GM21786 (cell line): ENCODE measurements around the gene RAB6B.

Experiments
- ATAC-seq: cut with Tn5 transposase; IDR thresholded peaks from one replicate; pipeline ENCODE4 v1.9.1; 2021; ENCODE audit not compliant: unreplicated experiment

The RAB6B gene

DNA sequence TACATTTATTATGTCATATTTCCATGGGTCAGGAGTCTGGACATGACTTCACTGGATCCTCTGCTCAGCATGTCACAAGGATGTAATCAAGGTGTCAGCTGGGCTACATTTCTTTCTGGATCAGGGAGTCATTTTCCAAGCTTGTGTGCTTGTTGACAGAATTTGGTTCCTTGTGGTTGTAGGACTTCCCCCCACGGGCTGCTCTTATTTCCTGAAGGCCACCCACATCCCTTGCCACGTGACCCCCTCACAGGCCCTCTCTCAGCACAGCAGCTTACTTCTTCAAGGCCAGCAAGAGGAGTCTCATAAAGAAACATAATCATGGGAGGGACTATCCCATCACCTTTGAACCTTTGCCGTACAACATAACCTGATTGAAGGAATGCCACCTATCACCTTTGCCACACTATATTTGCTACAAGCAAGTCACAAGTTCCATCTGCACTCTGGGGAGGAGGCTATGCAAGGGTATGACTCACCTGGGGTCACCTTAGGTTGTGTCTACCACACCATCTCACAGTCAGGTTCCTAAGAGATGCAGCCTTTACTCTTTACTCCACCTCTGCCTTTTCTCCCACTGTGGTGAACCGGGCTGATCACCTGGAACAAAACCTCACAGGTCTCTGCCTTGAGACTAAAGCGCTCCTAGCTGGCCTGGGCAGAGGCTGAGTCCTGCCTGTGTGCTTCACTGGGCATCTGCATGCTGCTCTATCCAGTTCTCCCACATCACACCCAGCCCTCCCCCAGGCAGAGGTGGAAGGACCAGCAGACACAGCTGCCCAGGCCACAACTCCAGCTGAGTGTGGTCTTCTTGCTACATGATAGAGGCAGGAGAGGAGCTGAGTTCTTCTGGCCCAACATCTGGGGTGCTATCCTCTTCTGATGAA, 13.5 kb downstream of the RAB6B start:
- ATAC-seq: no peak

DNA sequence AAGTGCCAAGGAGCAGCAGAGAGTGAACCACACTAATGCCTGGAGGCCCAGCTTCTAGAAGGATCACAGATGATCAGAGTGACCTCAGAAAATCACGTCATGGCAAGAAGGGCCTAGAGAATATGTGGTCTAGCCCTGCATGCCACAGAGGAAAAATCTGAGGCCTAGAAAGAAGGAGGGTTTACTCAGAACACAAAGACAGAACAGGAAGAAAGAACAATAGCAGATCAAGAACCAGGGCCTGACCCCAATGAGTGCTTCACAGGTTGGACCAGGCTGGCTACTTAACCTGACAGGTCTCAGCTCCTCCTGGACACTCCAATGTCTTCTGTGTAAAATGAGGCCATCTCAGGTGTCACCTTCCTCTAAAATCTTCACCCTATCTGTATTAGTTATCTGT, 14.2 kb downstream of the RAB6B start:
- ATAC-seq: no peak

DNA sequence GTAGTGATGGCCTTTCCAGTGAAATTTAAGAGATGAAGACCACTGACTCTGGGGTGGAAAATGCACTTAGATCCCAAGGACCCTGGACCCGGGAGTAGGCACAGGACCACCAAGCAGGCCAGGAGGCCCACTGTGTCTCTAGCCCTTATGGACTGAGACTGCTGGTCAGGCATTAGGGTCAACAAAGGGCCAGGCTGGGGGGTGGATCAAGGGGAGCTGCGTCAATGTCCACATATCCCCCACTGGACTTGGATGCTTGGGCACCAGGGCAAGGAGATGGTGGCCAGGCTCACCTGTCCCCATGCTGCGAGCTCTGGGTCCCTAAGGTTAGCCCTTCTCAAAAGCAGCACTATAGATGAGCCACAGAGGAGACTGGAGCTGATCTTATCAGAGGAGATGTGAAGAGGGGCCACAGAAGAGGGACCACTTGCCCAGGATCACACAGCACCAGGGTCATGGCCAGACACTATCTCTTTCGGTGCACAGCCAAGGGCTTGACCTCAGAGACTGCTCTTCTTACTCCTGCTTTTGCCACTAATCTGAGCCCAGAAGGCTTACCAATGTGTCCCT, 14.7 kb downstream of the RAB6B start:
- ATAC-seq: no peak

DNA sequence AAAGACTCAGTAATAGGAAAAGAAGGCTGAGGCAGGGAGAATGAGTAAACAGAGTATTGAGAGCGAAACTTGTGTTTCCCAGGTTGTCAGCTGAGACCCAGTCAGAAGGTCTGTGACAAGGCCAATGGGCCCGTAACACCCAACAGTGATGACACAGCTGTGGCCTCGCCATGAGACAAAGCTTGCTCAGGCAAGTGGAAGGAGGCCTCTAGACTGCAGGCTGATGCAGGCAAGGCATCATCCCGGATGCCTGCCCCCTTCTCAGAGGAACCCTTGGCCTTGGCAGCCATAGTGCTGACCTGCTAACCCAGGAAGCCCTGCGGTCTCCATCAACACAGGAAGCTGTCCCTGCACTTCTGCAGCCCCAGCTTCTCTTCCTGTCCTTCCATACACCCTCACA, 15.4 kb downstream of the RAB6B start:
- peak; percentile 43 for ATAC-seq

DNA sequence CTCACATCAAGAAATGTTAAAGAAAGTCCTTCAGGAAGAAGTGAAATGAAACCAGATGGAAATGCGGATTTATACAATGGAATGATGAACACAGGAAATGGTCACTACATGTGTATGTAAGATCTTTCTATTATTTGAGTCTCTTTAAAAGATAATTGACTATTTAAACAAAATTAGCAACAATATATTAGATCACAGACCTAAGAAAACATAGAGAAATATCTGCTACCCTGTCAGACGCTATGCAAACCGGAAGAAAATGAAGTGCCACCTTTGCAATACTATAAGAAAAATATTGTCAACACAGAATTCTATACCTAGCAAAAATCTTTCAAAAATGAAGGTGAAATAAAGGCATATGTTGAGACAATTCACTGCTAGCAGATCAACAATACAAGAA, 17.2 kb downstream of the RAB6B start:
- no peak for ATAC-seq

DNA sequence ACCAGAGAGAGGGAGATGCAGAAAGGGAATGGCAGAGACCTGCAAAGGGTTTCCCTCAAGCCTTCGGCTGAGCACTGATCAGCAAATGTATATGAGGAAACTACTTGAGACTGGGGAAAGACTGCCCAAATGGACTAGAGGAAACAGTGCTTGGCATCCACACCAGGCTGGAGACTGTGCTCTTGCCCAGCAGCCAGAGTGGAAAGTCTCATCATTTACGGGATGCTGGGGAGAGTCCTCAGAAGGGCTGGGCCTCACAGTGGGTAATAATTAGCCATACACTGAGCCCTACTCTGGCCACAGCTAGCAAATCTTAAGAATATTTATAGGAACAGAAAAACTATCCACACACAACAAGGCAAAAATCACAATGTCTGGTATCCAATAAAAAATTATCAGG, 18.5 kb downstream of the RAB6B start:
- no peak for ATAC-seq

DNA sequence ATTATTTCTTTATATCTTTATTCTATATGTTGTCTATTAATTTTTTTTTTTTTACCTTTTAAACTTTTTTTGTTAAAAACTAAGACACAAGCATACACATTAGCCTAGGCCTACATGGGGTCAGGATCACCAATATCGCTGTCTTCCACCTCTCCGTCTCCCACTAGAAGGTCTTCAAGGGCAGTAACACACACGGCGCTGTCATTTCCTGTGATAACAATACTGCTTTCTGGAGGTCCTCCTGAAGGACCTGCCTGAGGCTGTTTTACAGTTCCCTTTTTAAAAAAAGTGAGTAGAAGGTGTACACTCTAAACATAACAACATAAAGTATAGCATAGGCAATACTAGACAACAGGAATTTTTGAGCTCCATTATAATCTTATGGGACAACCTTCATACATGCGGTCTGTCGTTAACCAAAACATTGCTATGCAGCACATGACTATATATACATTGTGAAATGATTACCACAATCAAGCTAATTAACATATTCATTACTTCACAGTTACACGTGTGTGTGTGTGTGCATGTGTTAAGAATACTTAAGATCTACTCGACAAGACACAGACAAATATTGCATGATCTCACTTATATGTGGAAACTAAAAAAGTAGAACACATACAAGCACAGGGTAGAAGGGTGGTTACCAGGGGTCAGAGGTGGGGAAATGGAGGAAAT, 20.8 kb downstream of the RAB6B start:
- ATAC-seq: no peak

DNA sequence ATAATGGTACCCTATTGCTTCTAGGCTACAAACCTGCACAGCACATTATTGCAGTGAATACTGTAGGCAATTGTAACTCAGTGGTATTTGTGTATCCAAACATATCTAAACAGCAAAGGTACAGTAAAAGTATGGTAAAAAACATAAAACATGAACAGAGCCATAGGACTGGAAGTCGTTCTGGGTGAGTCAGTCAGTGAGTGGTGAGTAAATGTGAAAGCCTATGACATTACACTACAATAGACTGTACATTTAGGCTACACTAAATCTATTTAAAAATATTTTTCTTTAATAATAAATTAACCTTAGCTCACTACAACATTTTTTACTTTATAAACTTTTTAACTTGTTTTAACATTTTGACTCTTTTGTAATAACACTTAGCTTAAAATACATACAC, 21.3 kb downstream of the RAB6B start:
- no peak for ATAC-seq

DNA sequence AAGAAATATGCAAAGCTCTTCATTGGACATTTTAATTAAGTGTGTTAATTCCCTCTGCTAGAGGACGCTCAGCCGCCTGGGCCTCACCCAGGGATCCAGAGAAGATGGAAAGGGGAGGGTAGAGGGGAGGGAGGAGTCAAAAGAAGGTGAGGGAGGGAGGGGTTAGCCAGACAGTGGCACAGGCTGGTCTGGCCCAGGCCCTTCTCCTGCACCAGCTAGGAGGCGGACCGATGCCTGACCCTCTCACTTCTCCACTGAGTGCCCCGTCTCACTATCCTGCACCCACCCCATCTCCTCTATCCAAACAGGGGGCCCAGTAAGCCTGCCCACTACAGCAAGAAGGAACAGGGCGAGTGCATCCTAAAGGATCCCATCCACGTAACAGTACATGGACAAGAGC, 22.9 kb downstream of the RAB6B start:
- no peak for ATAC-seq

DNA sequence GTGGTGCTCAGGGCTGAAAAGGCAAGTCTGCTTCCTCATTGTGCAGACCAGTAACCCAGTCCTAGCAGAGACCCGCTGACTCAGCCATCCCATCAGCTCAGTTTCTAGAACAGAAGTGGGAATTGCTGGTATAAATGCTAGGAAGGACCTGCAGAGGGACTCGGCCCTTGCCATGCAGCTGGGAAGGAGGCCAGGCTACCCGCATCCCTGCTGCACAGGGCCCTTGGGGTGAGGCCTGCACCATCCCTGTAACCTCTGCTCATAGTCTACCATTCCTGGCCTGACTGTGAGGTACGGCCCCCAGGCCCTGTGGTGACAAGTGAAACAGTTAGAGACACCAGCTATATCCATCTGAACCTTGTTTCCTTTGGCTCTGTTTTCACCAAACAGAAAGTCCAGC, 23.5 kb downstream of the RAB6B start:
- no peak for ATAC-seq

DNA sequence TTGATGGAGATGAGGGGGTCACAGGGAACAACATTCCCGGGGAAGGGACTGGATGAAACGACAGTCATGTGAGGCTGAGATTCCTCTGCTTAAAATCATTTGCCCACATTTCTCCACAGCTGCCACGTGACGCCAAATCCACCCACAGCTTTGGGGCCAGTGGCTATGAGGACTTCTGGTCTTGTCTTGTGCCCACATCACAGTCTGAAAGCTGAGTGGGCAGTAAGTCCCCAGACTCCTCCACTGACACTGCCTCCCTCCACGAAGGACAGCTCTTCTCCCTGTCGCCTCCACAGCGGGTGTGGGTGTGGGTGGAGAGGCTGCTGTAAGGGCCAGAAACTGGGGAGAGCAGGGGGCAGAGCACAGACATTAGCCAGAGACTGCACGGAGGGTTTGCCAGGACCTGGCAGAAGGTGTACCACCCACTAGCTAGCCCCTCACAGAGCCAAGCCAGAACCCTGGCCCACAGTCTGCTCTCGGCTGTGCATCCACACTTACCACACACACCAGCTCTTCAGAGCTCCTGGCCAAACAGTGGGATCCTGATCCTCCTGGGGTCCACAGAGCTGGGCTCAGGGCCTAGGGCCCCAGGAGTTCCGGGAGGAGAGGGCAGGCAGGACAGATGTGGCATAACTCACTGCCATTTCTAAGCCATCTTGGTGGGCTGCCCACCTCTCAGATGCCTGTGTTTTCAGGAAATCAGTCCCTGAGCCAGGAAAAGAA, 24.2 kb downstream of the RAB6B start:
- no peak for ATAC-seq

DNA sequence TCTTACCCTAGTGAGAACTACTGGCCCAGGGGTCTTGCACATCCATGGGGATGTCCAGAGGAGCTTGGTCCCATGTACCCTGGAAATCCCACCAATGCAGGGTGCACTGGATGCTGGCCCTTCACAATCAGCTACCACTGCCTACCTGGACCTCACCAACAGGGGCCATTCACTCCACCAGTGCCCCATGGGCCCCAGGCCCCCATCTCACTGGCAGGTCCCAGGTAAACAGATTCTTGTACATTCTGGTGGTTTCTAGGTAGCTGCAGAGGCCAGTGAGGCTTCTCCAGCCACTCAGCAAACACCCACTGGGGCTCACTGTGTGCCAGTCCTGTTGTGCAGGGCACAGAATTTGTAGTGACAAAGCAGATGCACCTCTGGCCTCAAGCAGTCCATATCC, 24.9 kb downstream of the RAB6B start:
- ATAC-seq: no peak

DNA sequence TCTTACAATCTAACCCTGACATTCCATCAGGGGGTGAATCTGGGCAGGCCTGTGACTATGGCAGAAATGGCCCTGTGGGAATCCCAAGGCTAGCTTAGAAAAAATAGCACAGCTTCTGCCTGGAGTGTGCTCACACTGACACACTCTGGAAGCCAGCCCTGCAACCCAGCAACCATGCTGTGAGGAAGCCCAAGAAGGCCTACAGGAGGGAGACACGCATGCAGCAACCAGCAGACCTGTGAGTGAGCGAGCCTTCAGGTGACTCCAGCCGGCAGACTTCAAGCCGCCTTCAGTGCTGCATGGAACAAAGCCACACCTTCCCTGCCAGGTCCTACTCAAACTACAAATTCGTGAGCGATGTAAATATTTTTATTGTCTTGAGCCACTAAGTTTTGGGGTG, 26.1 kb downstream of the RAB6B start:
- ATAC-seq: no peak

DNA sequence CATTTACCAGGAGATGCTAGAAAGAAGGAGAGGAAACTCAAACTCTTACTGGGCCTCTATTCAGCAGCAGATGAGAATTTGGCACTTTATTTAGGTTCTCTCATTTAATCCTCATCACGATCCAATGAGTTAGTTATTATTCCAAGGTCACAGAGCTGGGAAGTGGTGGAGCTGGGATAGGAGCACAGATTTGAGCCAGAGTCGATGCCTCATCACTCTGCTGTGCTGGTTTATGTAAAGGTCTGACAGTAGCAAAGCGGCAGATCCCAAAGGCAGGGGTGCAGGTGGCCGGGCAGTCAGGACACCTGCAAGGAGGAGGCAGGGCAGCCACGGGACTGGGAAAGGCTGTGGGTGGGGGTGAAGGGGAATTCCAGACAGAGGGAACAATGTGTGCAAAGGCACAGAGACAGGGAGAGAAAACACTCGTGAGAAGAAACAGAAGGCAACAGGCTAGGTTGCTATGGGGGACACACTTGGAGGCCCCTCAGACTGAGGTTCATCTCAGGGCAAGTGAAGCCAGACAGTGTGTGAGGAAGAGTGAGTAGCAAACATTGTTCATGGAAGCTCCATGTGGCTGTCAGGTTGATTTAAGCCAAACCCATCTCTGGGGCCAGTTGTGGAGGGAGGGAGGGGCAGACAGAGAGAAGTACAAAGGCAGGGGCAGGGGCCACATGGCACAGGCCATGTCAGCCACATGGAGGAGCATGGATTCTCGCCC, 26.8 kb downstream of the RAB6B start:
- no peak for ATAC-seq

DNA sequence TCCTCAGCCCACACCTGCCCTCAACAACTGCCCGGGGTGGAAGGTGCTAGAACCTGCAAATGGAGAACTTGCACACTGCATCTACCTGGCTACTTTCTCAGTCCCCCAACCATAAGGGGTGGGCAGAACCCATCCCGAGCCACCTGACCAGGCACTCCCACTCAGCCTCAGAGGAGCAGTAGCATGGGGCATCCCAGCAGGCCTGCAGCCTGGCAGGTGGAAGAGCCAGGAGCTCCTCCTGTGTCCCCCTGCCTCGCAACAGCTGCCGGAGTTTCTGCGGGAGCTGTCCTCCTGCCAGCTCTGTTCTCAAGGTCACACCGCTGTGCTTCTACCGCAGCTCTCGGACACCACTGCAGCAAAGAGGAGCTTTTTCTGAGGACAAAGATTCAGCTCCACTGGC, 27.5 kb downstream of the RAB6B start:
- ATAC-seq: no peak

DNA sequence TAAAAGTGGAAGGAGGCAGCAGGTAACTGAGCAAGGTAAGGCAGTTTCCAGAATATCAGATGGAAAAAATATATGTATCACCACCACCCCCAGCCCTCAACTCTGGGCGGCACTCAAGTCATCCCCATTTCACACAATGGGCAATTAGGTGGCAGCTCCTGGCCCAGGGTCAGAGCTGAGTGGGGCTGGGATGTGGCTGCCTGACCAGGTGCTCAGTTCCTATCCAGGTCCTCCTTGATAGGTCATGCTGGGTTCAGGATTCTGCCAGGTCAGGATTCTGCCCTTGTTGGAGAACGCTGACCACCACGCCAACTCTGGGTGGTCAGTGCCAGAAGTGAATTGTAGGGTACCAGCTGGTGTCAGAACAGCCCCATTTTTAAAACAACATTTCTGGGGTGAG, 29.5 kb downstream of the RAB6B start:
- no peak for ATAC-seq

DNA sequence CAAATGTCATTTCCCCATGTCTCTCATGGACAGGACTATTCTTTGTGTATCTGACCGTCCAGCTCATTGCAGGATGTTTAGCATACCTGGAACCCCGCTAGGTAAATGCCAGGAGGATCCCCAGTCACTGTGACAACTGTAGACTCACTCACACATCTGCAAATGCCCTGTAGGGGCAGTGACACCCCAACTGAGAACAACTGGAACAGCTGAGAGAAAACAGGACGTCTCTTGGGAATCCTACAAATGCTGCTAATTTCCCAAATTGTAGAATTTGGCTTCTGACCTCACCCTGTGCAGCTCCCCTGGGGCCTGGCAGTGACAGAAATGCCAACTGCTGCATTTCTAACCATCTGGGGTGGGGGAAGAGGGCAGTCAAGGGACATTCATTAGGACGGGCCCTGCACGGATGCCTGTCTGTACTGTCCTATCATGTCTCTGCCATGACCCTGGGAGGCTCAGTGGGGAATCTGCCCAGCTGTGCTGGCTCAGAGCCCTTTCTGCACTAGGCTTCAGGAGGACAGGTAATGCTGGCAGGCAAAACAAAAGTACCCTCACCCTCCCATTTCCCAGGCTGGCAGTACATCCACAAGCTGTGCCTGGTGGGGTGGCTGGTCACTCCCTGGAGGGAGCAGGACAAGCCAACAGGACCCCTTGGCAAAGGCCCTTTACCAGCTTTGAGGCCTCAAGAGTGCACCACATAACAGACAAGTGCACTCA, 30.4 kb downstream of the RAB6B start:
- ATAC-seq: no peak

DNA sequence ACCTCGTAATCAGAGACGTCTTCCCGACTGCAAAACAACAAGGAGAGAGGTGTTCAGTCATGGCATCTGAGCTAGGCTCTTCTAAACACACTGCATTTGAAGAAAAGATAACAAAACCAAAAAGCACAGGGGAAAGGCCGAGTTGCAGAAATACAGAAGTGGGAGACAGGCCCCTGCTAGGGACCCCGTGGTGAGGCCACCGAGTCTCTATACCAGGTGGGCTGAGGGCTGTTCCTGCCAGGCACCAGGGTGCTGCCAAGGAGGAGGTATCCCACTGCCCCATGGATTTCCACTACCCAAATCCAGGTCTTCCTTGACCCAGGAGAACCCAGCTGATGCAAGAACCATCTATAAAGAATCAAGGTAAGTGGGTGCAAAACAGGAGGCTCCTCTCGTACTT, 31.1 kb downstream of the RAB6B start:
- no peak for ATAC-seq

DNA sequence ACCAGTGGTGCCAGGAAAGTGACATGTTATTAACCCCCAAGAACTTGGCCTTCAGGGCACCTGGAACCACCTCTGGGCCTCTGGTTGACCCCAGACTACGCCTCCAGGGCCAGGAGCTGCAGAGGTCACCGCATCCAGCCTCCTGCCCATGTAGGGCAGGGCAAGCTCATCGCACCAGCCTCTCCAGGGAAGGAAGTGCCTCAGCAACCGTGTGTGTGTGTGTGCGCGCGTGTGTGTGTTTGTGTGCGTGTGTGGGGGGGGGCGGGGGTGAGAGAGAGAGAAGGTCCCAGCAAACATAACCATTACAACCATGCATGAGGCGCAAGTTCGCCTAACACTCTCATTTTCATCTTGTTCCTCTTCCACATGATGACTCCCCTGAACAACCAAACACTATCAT, 31.8 kb downstream of the RAB6B start:
- ATAC-seq: no peak

DNA sequence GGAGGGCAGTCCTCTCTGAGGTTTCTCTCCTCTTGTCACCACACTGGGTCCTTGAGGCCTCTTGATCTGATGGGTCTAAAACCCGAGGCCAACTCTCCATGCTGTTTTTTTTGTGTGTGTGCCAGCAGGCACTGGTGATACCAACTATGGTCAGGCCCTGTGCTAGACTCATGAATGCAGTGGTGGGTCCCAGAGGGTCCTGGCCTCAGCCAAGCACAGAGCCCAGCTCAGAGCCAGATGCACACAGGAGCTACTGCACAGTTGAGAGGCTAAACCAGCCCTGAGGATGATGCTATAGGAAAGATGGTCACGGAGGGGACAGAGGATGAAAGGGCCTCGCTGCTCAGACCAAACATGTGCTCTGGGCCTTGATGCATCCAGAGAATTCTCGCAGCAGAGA, 33.5 kb downstream of the RAB6B start:
- ATAC-seq: no peak
